Sigmoid colon (tissue), 7 donors: ENCODE results near the gene COX7A2. TPM values are rescaled to one million over a fixed set of nuclear protein-coding genes. Genes with fewer than 3 reads are reported as not detected.

Experiments
- DNase-seq: peaks from one replicate; pipeline ENCODE4 v3.0.0-alpha.2; 2019
- H3K27ac ChIP-seq, 4 donors: fragments of 200-600 bp; sonication (generic); one replicate each; pipeline ENCODE4 v1.5.1; 2016 to 2019; ENCODE audit warnings: mild to moderate bottlenecking in 1 of 4
- H3K27me3 ChIP-seq, 3 donors: fragments of 200-600 bp; sonication (generic); one replicate each; pipeline ENCODE4 v1.5.1; 2019; ENCODE audit warnings: mild to moderate bottlenecking in 1 of 3
- H3K36me3 ChIP-seq, 4 donors: fragments of 200-600 bp; sonication (generic); one replicate each; pipeline ENCODE4 v1.5.1; 2016 to 2019
- H3K4me1 ChIP-seq, 4 donors: fragments of 200-600 bp; sonication (generic); one replicate each; pipeline ENCODE4 v1.5.1; 2017 to 2019
- H3K4me3 ChIP-seq, 4 donors: fragments of 200-600 bp; sonication (generic); one replicate each; pipeline ENCODE4 v1.5.1; 2017 to 2019; ENCODE audit warnings: mild to moderate bottlenecking in 2 of 4, moderate library complexity in 1 of 4
- H3K9me3 ChIP-seq, 4 donors: fragments of 200-600 bp in 3 of 4; sonication (generic) in 3 of 4; one replicate each; pipeline versions ENCODE4 v1.5.1 to v1.6.1; 2013 to 2019
- CTCF ChIP-seq, 4 experiments: fragments of 450-650 bp in 3 of 4; fragments of 200-600 bp in 1 of 4; IDR thresholded peaks; one replicate each; pipeline ENCODE4 v1.5.1; 2016 to 2019; ENCODE audit warnings: antibody characterized with exemption in 4 of 4, mild to moderate bottlenecking in 3 of 4, moderate library complexity in 2 of 4
- EP300 ChIP-seq, 4 donors: sonication (generic); formaldehyde crosslinking; IDR thresholded peaks; one replicate each; pipeline ENCODE4 v1.6.1; 2017; ENCODE audit warnings: antibody characterized with exemption in 4 of 4
- POLR2A ChIP-seq, 2 donors: fragments of 450-650 bp; IDR thresholded peaks; one replicate each; pipeline ENCODE4 v1.6.1; 2016; ENCODE audit warnings: antibody characterized with exemption in 2 of 2, mild to moderate bottlenecking in 2 of 2, moderate library complexity in 2 of 2
- POLR2AphosphoS5 ChIP-seq, 4 donors: sonication (generic); formaldehyde crosslinking; IDR thresholded peaks; one replicate each; pipeline ENCODE4 v1.6.1; 2017; ENCODE audit warnings: antibody characterized with exemption in 4 of 4
- WGBS, 2 donors: extraction: QIAGEN DNeasy Blood & Tissue Kit; methylation state at CpG; one replicate each; pipeline ENCODE4 v1.1.7; 2013; 5-methylcytosine and 5-hydroxymethylcytosine counted together
- intact Hi-C: fragments of 100-400 bp; cut with DNase I; formaldehyde crosslinking; loops from one replicate; pipeline ENCODE4 v1.15.1; 2023
- polyA plus RNA-seq, 3 donors: library from polyadenylated mRNA; stranded (reverse); fragments of 200-250 nt; gene quantifications; one replicate each; pipeline ENCODE4 v1.2.3, GENCODE V29; 2013
- total RNA-seq, 4 donors: library from RNA; depleted of rRNA; stranded (reverse); fragments of >200 nt; gene quantifications; one replicate each; pipeline ENCODE4 v1.1.0, GENCODE V29; 2016
- donor health status: healthy with polysubstance abuse.
- donor health status: Bipolar disorder and iron deficiency.
- donor health status: healthy.

The COX7A2 gene
- total and polyA plus RNA-seq, 7 donors = 419 to 3,086 (median 948) TPM

- H3K36me3 ChIP-seq = no peaks in the 10 kb centered on the region
- no peaks in the 10 kb centered on the region for H3K9me3 ChIP-seq
- no peak overlapping the region for H3K4me3 ChIP-seq
- H3K4me1 ChIP-seq = peaks cover 0 to 22% (median 18%) of the 10 kb centered on the region in 4 donors
- WGBS, 2 donors = 29 to 69% methylated on average over 2 of the region's 2 CpGs
- H3K27me3 ChIP-seq = no peaks in the 10 kb centered on the region
- TF ChIP-seq POLR2A (IDR thresholded peaks at IDR 0.05) (no peak), EP300 (IDR thresholded peaks at IDR 0.05) (no peak), CTCF (IDR thresholded peaks at IDR 0.05) (no peak), POLR2AphosphoS5 (IDR thresholded peaks at IDR 0.05) (no peak)
- intact Hi-C loops = no loop called here
- H3K27ac ChIP-seq = no peak overlapping the region
- DNase-seq = no peak
Observed at GRCh38 chr6:75246386-75246785, 2.8 kb upstream of the COX7A2 start.

- intact Hi-C loops = no loop called here
- WGBS, 2 donors = 14 to 19% methylated on average over 15 of the region's 15 CpGs
- TF ChIP-seq POLR2A (IDR thresholded peaks at IDR 0.05) (no peak), CTCF (IDR thresholded peaks at IDR 0.05) (no peak), EP300 (IDR thresholded peaks at IDR 0.05) (no peak), POLR2AphosphoS5 (IDR thresholded peaks at IDR 0.05) (no peak)
- Histone ChIP-seq H3K9me3 (no peaks in the 10 kb centered on the region), H3K36me3 (peaks cover 5 to 22% (median 8%) of the 10 kb centered on the region in 4 donors), H3K4me1 (peaks cover 0 to 32% (median 24%) of the 10 kb centered on the region in 4 donors), H3K27ac (peak overlapping the region; percentile 91 to 96 (median 93)), H3K4me3 (peak overlapping the region; percentile 73 to 94 (median 78)), H3K27me3 (no peaks in the 10 kb centered on the region)
- no peak for DNase-seq
Observed at GRCh38 chr6:75244063-75244584, 523 bp upstream of the COX7A2 start.

GRCh38 chr6:75236630-75237029 lies 7.0 kb downstream of the COX7A2 start:
- no peak for TF ChIP-seq CTCF (IDR thresholded peaks at IDR 0.05)
- TF ChIP-seq POLR2A (IDR thresholded peaks at IDR 0.05) = no peak
- TF ChIP-seq EP300 (IDR thresholded peaks at IDR 0.05) = no peak
- no peak for TF ChIP-seq POLR2AphosphoS5 (IDR thresholded peaks at IDR 0.05)
- peaks cover 0 to 32% (median 9%) of the 10 kb centered on the region in 4 donors for H3K4me1 ChIP-seq
- H3K36me3 ChIP-seq = peaks cover 9 to 57% (median 18%) of the 10 kb centered on the region in 4 donors
- no peak overlapping the region for H3K27ac ChIP-seq
- DNase-seq = no peak
- H3K9me3 ChIP-seq = no peaks in the 10 kb centered on the region
- intact Hi-C loops = no loop called here
- H3K4me3 ChIP-seq = no peak overlapping the region
- WGBS, 2 donors = 91 to 96% methylated on average over 4 of the region's 4 CpGs
- H3K27me3 ChIP-seq = no peaks in the 10 kb centered on the region

- Histone ChIP-seq H3K4me1 (peaks cover 0 to 26% (median 0%) of the 10 kb centered on the region in 4 donors), H3K9me3 (no peaks in the 10 kb centered on the region), H3K4me3 (no peak overlapping the region), H3K36me3 (peaks cover 9 to 47% (median 18%) of the 10 kb centered on the region in 4 donors), H3K27ac (no peak overlapping the region), H3K27me3 (no peaks in the 10 kb centered on the region)
- intact Hi-C loops = no loop called here
- 82 to 92% methylated on average over 2 of the region's 2 CpGs for WGBS, 2 donors
- DNase-seq = no peak
- no peak for TF ChIP-seq POLR2AphosphoS5 (IDR thresholded peaks at IDR 0.05)
- TF ChIP-seq CTCF (IDR thresholded peaks at IDR 0.05) = no peak
- no peak for TF ChIP-seq POLR2A (IDR thresholded peaks at IDR 0.05)
- TF ChIP-seq EP300 (IDR thresholded peaks at IDR 0.05) = no peak
Observed at GRCh38 chr6:75235271-75235670, 8.3 kb downstream of the COX7A2 start.
